Measurements from ENCODE around the gene MKNK2.

Gene MKNK2

DNA sequence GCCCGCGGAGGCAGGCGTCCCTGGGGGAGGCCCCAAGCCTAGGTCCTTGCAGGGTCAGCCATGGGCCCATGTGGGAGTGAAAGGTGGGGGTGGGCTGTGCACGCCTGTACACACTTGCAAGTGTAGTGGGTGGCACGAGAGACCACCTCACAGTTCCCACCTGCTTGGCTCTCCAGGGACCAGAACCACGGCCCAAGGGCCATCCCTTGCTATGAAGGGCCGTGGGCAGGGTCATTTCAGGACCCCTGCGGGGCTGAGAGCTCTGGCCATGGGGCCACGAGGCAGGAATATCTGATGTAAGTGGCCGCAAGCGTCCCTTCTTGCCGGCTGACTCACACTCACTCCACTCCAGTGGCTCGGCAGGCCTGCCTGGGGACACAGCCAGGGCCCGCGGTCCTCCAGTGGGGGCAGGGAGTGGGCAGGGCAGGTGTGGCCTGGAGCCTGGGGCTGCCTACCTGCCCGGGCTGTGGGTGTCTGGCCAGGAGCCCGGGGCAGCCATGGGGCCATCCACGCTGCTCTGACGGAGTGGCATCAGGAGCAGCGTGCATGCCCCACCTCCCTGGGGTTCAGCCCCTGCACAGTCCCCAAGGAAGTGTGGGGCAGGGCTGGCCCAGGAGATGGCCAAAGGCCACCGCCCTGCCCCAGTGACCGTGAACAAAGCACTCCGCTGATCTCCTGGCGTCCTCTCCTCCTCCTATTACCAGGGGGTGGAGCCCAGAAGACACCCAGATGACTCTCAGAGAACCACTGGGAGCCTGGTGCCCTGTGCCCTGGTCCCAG is 8.6 kb upstream of the MKNK2 start:
- ChIA-PET POLR2A (interaction anchor here (1.1 to 5.3 kb wide), 6 partner anchors 8 to 123 kb away, joined by 3 to 33 read pairs (median 8); partner anchors contain the start of gene MKNK2), CTCF (no interaction called here)
- TF ChIP-seq CTBP1 (IDR thresholded peaks at IDR 0.05; ENCODE audit: borderline replicate concordance) (no peak), FOXA1 (IDR thresholded peaks at IDR 0.05) (no peak), TARDBP (IDR thresholded peaks at IDR 0.05) (no peak), L3MBTL2 (conservative IDR thresholded peaks at IDR 0.05) (0 out of 2 replicates have a peak, but pooled peaks have one; percentile 18), LEF1 (IDR thresholded peaks at IDR 0.05; ENCODE audit: borderline replicate concordance) (no peak), HDGF (IDR thresholded peaks at IDR 0.05; ENCODE audit: borderline replicate concordance) (0 out of 2 replicates have a peak, but pooled peaks have one; percentile 38), BHLHE40 (IDR thresholded peaks at IDR 0.05; ENCODE audit: borderline replicate concordance) (no peak), NFRKB (IDR thresholded peaks at IDR 0.05) (no peak)
- no peak for DNase-seq (ENCODE audit: extremely low spot score)

DNA sequence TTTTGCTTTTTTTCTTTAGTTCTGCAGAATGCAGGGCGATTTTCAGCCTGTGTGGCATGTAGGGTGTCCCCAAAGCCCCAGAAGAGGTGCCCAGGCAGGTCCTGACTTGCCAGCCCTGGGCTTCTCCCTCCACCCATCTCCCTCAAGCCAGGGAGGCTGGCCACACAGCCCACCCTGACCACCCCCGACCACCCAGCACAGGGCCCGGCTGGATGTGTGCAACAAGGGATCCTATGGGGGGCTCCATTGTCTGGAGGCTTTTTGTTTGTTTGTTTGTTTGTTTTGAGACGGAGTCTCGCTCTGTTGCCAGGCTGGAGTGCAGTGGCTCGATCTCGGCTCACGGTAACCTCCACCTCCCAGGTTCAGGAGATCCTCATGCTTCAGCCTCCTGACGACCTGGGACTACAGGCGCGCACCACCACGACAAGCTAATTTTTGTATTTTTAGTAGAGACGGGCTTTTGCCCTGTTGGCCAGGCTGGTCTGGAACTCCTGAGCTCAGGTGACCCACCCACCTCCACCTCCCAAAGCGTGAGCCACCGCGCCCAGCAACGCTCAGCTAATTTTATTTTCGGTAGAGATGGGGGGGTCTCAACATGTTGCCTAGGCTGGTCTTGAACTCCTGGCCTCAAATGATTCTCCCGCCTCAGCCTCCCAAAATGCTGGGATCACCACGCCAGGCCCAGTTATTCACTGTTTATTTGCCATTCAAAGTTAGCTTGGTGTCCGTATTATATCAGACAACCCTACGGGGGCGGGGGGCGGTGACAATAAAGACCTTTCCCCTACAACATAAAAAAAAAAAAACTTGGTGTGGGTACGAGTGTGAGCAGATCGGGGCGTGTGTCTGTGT is 7.8 kb upstream of the MKNK2 start:
- POLR2A ChIA-PET, result interaction anchor here (1.1 to 5.3 kb wide), 5 partner anchors 7 to 122 kb away, joined by 3 to 33 read pairs (median 6); partner anchors contain the start of gene MKNK2
- no peak for DNase-seq (ENCODE audit: extremely low spot score)
- TF ChIP-seq CTBP1 (IDR thresholded peaks at IDR 0.05; ENCODE audit: borderline replicate concordance) (no peak), TARDBP (IDR thresholded peaks at IDR 0.05) (no peak), ZNF384 (IDR thresholded peaks at IDR 0.05) (no peak), LEF1 (IDR thresholded peaks at IDR 0.05; ENCODE audit: borderline replicate concordance) (no peak), SP1 (IDR thresholded peaks at IDR 0.05) (no peak), ARNT (IDR thresholded peaks at IDR 0.05) (no peak), ELF4 (IDR thresholded peaks at IDR 0.05) (no peak), NFRKB (IDR thresholded peaks at IDR 0.05) (no peak), BHLHE40 (IDR thresholded peaks at IDR 0.05; ENCODE audit: borderline replicate concordance) (no peak), SUZ12 (IDR thresholded peaks at IDR 0.05) (no peak), L3MBTL2 (conservative IDR thresholded peaks at IDR 0.05) (no peak), FOXK2 (IDR thresholded peaks at IDR 0.05) (no peak), HDGF (IDR thresholded peaks at IDR 0.05; ENCODE audit: borderline replicate concordance) (no peak), FOXM1 (IDR thresholded peaks at IDR 0.05; ENCODE audit: borderline replicate concordance) (no peak), FOXA1 (IDR thresholded peaks at IDR 0.05) (no peak)
- TF ChIP-seq, protein P1, sequence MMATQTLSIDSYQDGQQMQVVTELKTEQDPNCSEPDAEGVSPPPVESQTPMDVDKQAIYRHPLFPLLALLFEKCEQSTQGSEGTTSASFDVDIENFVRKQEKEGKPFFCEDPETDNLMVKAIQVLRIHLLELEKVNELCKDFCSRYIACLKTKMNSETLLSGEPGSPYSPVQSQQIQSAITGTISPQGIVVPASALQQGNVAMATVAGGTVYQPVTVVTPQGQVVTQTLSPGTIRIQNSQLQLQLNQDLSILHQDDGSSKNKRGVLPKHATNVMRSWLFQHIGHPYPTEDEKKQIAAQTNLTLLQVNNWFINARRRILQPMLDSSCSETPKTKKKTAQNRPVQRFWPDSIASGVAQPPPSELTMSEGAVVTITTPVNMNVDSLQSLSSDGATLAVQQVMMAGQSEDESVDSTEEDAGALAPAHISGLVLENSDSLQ (IDR thresholded peaks at IDR 0.05), result no peak
- CTCF ChIA-PET, result interaction anchor here (0.6 kb wide), 1 partner anchor 161 kb away, joined by 3 read pairs; no protein-coding TSS in a partner anchor

DNA sequence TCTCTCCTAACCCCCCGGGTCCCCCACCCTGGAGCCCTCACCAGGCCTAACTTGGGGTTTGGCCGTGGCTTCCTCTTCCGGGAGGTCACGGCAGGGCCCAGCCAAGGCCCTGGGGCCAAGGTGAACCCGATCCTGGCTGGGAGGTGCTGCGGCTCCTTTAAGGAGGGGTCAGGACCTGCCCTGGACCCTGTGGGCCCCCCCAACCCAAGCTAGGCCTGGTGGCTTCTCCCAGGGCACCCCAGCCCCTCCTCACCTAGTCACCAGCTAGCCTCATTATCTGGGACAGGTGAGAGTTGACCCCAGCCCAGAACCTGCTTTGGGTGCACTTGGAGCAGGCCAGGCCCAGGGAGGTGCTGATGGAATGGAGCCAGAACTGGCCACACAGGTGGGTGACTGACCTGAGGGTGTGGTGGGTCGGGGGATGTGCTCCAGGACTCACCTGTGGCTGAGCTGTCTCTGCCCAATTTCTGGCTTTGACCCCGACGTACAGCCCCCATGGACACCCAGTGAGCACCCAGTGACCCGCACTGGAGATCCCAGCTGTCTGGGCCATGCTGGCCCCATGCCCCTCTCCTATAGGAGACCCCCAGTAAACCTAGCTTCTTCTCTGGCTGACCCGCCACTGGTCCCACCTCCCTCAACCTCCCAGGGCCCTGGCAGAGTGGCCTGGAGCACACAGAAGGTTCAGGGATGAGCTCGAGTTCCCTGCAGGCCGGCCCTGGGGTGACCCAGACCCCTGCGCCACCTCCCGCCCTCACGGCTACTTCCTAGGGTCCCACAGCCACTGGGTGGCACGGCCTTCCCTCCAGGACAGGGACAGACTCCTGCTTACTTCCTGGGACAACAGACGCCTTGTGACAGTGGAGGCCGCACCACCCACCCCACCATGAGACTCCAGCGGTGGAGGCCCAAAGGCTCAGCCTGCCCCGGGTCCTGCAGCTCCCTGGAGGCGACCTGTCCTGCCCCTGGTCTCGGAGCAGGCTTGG is 6.7 kb upstream of the MKNK2 start:
- DNase-seq (ENCODE audit: extremely low spot score), result no peak
- CTCF ChIA-PET, result no interaction called here
- TF ChIP-seq CTBP1 (IDR thresholded peaks at IDR 0.05; ENCODE audit: borderline replicate concordance) (no peak), LEF1 (IDR thresholded peaks at IDR 0.05; ENCODE audit: borderline replicate concordance) (no peak), BHLHE40 (IDR thresholded peaks at IDR 0.05; ENCODE audit: borderline replicate concordance) (no peak), SP1 (IDR thresholded peaks at IDR 0.05) (no peak), NFRKB (IDR thresholded peaks at IDR 0.05) (no peak), ZNF384 (IDR thresholded peaks at IDR 0.05) (no peak), FOXK2 (IDR thresholded peaks at IDR 0.05) (no peak), ELF4 (IDR thresholded peaks at IDR 0.05) (no peak), TARDBP (IDR thresholded peaks at IDR 0.05) (no peak)
- POLR2A ChIA-PET, result no interaction called here

DNA sequence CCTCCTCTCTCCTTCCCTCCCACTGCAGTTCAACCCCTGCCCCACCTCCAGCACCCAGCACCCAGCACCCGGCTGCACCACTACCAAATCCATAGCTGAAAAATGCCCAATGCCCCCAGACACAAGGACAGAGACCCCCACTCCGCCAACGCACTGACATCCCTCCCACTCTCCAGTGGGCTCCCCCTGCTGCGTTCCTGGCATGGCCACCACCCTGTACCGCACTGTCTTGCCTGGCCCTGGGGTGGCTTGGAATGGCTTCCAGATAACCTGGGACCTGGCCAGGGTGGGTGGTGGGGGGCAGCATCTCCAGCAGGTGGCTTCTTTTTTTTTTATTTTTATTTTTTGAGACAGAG is 5.8 kb upstream of the MKNK2 start:
- TF ChIP-seq HDGF (IDR thresholded peaks at IDR 0.05; ENCODE audit: borderline replicate concordance), result no peak
- TF ChIP-seq FOXK2 (IDR thresholded peaks at IDR 0.05), result no peak
- TF ChIP-seq TARDBP (IDR thresholded peaks at IDR 0.05), result no peak
- TF ChIP-seq ZNF384 (IDR thresholded peaks at IDR 0.05), result no peak
- TF ChIP-seq BHLHE40 (IDR thresholded peaks at IDR 0.05; ENCODE audit: borderline replicate concordance), result no peak
- no peak for TF ChIP-seq FOXM1 (IDR thresholded peaks at IDR 0.05; ENCODE audit: borderline replicate concordance)
- TF ChIP-seq SUZ12 (IDR thresholded peaks at IDR 0.05), result no peak
- TF ChIP-seq ELF4 (IDR thresholded peaks at IDR 0.05), result no peak
- TF ChIP-seq NFRKB (IDR thresholded peaks at IDR 0.05), result no peak
- no peak for TF ChIP-seq ARNT (IDR thresholded peaks at IDR 0.05)
- no peak for TF ChIP-seq CTBP1 (IDR thresholded peaks at IDR 0.05; ENCODE audit: borderline replicate concordance)
- no peak for TF ChIP-seq FOXA1 (IDR thresholded peaks at IDR 0.05)
- no peak for TF ChIP-seq LEF1 (IDR thresholded peaks at IDR 0.05; ENCODE audit: borderline replicate concordance)
- no peak for DNase-seq (ENCODE audit: extremely low spot score)
- ChIA-PET POLR2A (no interaction called here), CTCF (interaction anchor here (0.6 kb wide), 1 partner anchor 13 kb away, joined by 3 read pairs; no protein-coding TSS in a partner anchor)

DNA sequence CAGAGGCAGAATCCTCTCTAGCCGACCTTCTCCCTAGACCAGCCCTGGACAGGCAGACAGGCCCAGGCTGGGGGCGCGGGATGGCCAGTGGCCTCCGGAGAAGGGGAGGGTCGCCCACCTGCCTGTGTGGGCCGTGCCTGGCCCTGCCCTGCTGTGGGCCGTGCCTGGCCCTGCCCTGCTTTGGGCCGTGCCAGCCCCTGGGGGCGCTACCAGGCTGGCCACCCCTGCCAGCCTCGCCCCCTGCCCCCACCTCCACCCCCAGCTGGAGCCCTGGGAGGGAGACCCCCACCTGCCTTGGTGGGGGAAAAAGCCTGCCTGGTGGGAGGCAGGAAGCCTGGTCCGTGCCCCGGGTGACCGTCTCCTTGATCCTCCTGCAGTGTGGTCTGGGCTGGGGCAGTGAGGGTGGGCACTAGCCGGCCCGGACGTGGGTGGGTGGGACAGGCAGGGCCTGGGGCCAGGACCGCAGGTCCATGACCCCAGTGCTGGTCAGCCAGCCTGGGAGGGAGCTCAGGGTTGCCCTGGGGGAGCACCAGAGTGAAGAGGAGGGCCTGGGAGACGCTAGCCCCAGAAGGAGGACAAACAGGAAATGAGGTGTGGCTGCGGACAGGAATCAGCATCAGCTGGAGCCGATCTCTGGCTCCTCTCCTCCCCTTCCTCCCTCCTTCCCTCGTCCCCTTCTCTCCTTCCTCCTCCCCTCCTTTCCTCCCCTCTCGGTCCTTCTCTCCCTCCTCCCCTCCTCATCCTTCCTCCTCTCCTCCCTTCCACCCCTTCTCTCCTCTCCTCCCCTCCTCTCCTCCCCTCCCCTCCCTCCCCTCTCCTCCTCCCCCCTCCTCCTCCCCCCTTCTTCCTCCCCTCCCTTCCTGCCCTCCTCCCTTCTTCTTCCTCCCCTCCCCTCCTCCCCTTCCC is 5.1 kb upstream of the MKNK2 start:
- CTCF ChIA-PET, result no interaction called here
- POLR2A ChIA-PET, result no interaction called here
- TF ChIP-seq HDGF (IDR thresholded peaks at IDR 0.05; ENCODE audit: borderline replicate concordance) (no peak), L3MBTL2 (conservative IDR thresholded peaks at IDR 0.05) (no peak), SUZ12 (IDR thresholded peaks at IDR 0.05) (no peak), SP1 (IDR thresholded peaks at IDR 0.05) (no peak), FOXA1 (IDR thresholded peaks at IDR 0.05) (no peak), LEF1 (IDR thresholded peaks at IDR 0.05; ENCODE audit: borderline replicate concordance) (no peak), CTBP1 (IDR thresholded peaks at IDR 0.05; ENCODE audit: borderline replicate concordance) (no peak), FOXK2 (IDR thresholded peaks at IDR 0.05) (no peak), NFRKB (IDR thresholded peaks at IDR 0.05) (no peak), ARNT (IDR thresholded peaks at IDR 0.05) (no peak), ZNF384 (IDR thresholded peaks at IDR 0.05) (no peak), BHLHE40 (IDR thresholded peaks at IDR 0.05; ENCODE audit: borderline replicate concordance) (no peak)
- no peak for DNase-seq (ENCODE audit: extremely low spot score)
